Urinary bladder (tissue), 4 donors: ENCODE results near the gene TBL1XR1. TPM values are rescaled to one million over a fixed set of nuclear protein-coding genes. Genes with fewer than 3 reads are reported as not detected.
A peak's percentile ranks its signal among the peaks of the same experiment; 100 is the strongest.

ENCODE experiments used
- DNase-seq: peaks from one replicate; pipeline ENCODE4 v3.0.0-alpha.2; 2015; ENCODE audit errors: extremely low spot score
- H3K27ac ChIP-seq: one replicate; pipeline ENCODE4 v1.5.1; 2013; ENCODE audit warnings: low read depth, mild to moderate bottlenecking, moderate library complexity
- H3K36me3 ChIP-seq: one replicate; pipeline ENCODE4 v1.6.1; 2013; ENCODE audit warnings: mild to moderate bottlenecking, moderate library complexity; ENCODE audit not compliant: insufficient read depth
- H3K4me1 ChIP-seq: one replicate; pipeline ENCODE4 v1.6.1; 2013; ENCODE audit warnings: mild to moderate bottlenecking, moderate library complexity; ENCODE audit not compliant: insufficient read depth
- H3K4me3 ChIP-seq: one replicate; pipeline ENCODE4 v1.5.1; 2013; ENCODE audit warnings: low read depth, low read length
- WGBS: extraction: QIAGEN DNeasy Blood & Tissue Kit; methylation state at CpG from one replicate; pipeline ENCODE4 v1.1.7; 2013; 5-methylcytosine and 5-hydroxymethylcytosine counted together
- polyA plus RNA-seq: library from polyadenylated mRNA; stranded (reverse); fragments of 200-250 nt; gene quantifications from one replicate; pipeline ENCODE4 v1.2.3, GENCODE V29; 2013
- total RNA-seq: library from RNA; depleted of rRNA; stranded (reverse); fragments of >200 nt; gene quantifications from one replicate; pipeline ENCODE4 v1.2.3, GENCODE V29; 2014
- donor health status: healthy with polysubstance abuse.
- donor health status: healthy.

Gene TBL1XR1
- total and polyA plus RNA-seq, 2 donors, result 21.7 to 252 TPM

GRCh38 chr3:177061369-177061768, 135.9 kb downstream of the TBL1XR1 start:
- 70% methylated on average over 4 of the region's 4 CpGs for WGBS
- Histone ChIP-seq H3K27ac (no peak overlapping the region), H3K4me1 (no peaks in the 10 kb centered on the region), H3K4me3 (no peak overlapping the region), H3K36me3 (no peaks in the 10 kb centered on the region)
- DNase-seq, result no peak

- DNase-seq, result no peak
- H3K36me3 ChIP-seq, result no peaks in the 10 kb centered on the region
- H3K27ac ChIP-seq, result no peak overlapping the region
- no peaks in the 10 kb centered on the region for H3K4me1 ChIP-seq
- H3K4me3 ChIP-seq, result no peak overlapping the region
- WGBS, result 91% methylated on average over 1 of the region's 1 CpG
Measured at GRCh38 chr3:177060492-177060891, 136.8 kb downstream of the TBL1XR1 start.

DNA sequence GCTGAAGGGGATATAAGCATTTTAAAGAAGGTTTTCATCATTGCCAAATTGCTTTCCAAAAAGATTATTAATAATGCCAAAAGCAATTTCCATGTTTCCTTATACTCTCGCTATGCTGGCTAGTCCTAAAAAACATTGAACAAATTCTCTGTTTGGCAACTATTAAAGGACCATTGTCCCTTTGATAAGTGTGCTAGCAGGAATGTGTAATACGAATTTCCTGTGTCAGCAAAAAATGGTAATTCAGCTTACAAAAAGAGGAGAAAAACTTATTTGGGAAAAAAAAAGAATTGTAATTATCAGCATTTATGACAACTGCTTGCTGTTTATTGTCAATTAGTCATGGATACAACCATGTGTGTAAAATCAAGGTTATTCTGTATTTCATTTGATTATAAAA, 138.6 kb downstream of the TBL1XR1 start:
- 80% methylated on average over 2 of the region's 2 CpGs for WGBS
- no peak for DNase-seq
- Histone ChIP-seq H3K4me3 (no peak overlapping the region), H3K27ac (no peak overlapping the region), H3K36me3 (no peaks in the 10 kb centered on the region), H3K4me1 (no peaks in the 10 kb centered on the region)

GRCh38 chr3:177057768-177058167, 139.5 kb downstream of the TBL1XR1 start:
- H3K36me3 ChIP-seq, result no peaks in the 10 kb centered on the region
- WGBS, result 88% methylated on average over 4 of the region's 4 CpGs
- no peak for DNase-seq
- no peak overlapping the region for H3K27ac ChIP-seq
- no peaks in the 10 kb centered on the region for H3K4me1 ChIP-seq
- no peak overlapping the region for H3K4me3 ChIP-seq

DNA sequence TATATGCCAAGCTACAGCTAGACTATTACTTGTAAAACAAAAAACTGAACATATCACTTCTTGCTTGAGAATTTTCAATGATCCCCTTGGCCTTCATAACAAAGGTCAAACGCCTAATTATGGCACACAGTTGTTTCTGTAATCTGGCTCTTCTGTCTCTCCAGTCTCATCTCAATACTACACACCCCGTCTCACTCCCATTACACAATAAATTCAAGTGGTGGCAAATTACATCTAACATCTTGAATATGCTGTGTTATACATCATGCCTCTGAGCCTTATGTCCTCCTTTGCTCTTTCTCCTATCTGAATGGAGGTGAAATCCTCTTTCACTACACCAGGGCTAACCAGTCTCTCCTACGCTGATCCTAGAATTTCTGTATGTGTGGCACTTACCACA, 140.4 kb downstream of the TBL1XR1 start:
- Histone ChIP-seq H3K27ac (no peak overlapping the region), H3K36me3 (no peaks in the 10 kb centered on the region), H3K4me3 (no peak overlapping the region), H3K4me1 (no peaks in the 10 kb centered on the region)
- no peak for DNase-seq
- 95% methylated on average over 3 of the region's 3 CpGs for WGBS

DNA sequence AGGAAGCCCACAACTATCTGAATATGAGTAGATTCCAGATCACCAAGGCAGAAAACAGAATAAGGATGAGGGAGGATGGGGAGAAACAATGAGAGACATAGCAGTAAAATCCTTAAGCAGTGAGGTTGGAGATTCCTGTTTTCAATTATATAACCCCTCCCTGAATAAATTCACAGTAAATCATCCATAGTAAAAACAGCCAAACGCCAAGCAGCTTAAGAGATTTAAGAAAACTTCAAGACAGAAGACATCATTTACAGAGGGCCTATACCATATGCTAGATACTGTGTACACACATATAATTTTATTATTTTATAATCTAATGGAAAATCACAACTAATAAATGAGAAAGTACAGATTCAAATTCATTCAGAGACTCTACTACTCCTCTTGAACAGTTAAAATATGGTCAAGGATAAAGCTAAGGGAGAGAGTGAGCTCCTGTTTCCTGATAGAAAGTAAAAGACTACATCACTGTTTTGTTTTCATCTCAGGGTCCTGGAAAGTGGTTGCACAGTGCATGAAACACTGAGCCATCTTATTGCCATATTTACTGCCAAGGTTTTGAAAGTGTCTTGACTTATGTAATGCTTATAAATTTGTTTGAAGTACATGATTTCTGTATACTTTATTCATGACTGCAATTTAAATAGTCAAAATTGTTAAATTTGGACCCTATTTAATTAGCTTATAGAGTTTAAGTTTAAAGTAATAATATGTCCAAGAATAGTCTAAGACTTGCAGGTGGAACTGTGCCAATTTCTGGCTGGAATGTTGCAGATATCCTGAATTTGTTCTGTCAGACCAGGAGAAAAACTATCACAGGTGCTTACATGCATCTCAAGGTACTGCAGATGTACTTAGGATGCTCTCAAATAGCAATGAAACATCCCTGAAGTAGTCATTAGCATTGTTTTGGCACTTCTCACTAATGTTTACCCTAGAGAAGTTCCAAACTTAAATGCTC, 141.4 kb downstream of the TBL1XR1 start:
- no peaks in the 10 kb centered on the region for H3K36me3 ChIP-seq
- DNase-seq, result no peak
- no peak overlapping the region for H3K4me3 ChIP-seq
- WGBS, result 31% methylated on average over 1 of the region's 1 CpG
- H3K27ac ChIP-seq, result no peak overlapping the region
- no peaks in the 10 kb centered on the region for H3K4me1 ChIP-seq

GRCh38 chr3:177053107-177053506, 144.2 kb downstream of the TBL1XR1 start:
- H3K4me1 ChIP-seq, result no peaks in the 10 kb centered on the region
- no peak overlapping the region for H3K4me3 ChIP-seq
- 87% methylated on average over 2 of the region's 2 CpGs for WGBS
- H3K36me3 ChIP-seq, result peaks cover 4% of the 10 kb centered on the region
- H3K27ac ChIP-seq, result no peak overlapping the region
- no peak for DNase-seq

- Histone ChIP-seq H3K4me1 (no peaks in the 10 kb centered on the region), H3K27ac (no peak overlapping the region), H3K36me3 (peaks cover 8% of the 10 kb centered on the region), H3K4me3 (no peak overlapping the region)
- DNase-seq, result no peak
- 58% methylated on average over 4 of the region's 4 CpGs for WGBS
Measured at GRCh38 chr3:177051411-177051810, 145.9 kb downstream of the TBL1XR1 start.

DNA sequence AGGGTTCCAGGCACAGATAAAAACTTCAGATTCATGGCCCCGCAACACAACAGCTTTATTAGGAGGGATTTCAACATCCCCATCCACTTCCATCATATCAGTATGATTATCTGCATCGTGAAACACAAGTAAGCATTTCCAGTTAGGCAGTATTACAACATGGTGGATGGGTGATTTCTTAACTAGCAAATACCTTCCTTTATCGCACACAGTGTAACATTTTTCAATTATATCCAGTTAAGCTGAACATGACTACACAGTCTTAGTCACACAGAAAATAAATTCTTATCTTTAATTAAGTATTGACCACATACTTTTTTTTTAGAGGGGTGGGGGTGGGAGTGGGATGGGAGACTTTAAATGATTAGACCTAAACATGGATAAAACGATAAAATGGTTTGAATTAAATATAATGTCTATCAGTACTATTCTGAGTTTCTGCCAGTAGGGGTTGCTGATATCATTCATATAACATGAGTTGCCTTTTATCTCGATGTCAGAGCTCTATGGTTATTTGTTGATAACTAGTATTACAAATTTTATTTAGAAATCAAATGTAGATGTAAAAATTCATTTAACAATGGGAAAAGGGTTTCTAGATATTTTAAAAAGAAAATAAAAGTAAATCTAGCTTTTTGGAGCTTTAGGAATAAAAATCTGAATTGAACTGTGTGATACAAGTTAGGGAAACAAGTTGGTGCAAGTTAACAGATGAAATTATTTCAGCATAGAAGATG, 146.6 kb downstream of the TBL1XR1 start:
- 43% methylated on average over 5 of the region's 5 CpGs for WGBS
- H3K4me1 ChIP-seq, result no peaks in the 10 kb centered on the region

GRCh38 chr3:177045767-177046166, 151.5 kb downstream of the TBL1XR1 start:
- 88% methylated on average over 2 of the region's 2 CpGs for WGBS
- no peak for DNase-seq
- no peak overlapping the region for H3K4me3 ChIP-seq
- peaks cover 8% of the 10 kb centered on the region for H3K36me3 ChIP-seq
- H3K27ac ChIP-seq, result no peak overlapping the region
- H3K4me1 ChIP-seq, result no peaks in the 10 kb centered on the region

More for the DNA sequence above, 146.6 kb downstream of the TBL1XR1 start:
- Histone ChIP-seq H3K27ac (no peak overlapping the region), H3K4me3 (no peak overlapping the region), H3K36me3 (peaks cover 8% of the 10 kb centered on the region)
- DNase-seq, result peak; percentile 31

DNA sequence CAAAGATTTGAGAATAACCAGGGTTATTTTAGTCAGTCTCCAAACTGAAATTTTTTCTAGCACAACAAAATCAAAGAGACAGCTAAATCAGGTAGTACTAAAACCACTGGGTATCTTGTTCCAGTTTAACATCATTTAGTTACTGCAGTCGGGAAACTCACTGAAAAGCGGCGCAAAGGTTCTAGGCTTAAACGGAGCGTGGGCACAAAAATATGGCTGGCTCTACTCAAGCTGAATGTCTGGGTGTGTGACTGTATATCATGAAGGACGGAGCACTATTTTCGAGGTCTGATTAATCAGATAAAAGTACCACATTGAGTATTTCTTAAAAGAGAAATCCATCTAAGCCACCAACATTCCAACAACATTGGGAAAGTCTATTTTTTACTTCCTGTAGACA, 152.1 kb downstream of the TBL1XR1 start:
- H3K27ac ChIP-seq, result no peak overlapping the region
- H3K4me1 ChIP-seq, result no peaks in the 10 kb centered on the region
- no peak overlapping the region for H3K4me3 ChIP-seq
- peaks cover 8% of the 10 kb centered on the region for H3K36me3 ChIP-seq
- WGBS, result 95% methylated on average over 7 of the region's 7 CpGs
- no peak for DNase-seq

- H3K27ac ChIP-seq, result no peak overlapping the region
- no peak for DNase-seq
- WGBS, result 84% methylated on average over 8 of the region's 8 CpGs
- H3K4me3 ChIP-seq, result no peak overlapping the region
- H3K4me1 ChIP-seq, result no peaks in the 10 kb centered on the region
- H3K36me3 ChIP-seq, result peaks cover 3% of the 10 kb centered on the region
Measured at GRCh38 chr3:177041730-177042551, 155.3 kb downstream of the TBL1XR1 start.

DNA sequence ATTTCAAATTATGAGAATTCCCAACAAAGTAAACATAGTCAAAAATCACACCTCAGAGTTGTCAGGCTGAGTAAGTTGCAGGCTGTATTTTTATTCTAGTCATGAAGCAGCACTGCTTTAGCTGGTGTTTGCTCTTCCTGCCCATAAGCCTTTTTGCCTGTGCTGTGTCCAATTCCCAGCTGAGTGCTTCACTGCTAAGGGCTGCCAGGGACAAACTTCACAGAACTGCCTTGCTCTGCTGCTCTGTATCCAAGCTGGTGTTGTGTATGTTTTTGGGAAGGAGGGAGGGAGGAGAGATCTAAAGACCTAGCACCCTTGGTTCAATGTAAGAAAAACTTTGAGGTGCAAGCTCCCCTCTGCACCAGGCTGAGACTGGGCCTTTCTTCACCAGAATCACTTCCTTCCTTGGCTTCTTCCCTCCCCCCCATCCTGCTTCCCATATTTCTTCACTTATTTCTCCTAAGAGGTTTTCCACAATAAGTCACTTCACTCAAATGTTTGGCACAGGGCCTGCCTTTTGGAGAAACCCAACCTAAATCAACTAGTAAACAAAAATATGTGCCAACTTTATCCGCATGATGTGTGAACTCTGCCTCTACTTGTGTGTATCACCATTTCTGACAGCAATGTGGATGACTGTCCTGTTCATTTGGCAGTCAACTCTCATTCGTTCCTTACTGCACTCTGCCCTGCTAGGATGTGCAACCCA, 156.1 kb downstream of the TBL1XR1 start:
- DNase-seq, result no peak
- Histone ChIP-seq H3K4me1 (no peaks in the 10 kb centered on the region), H3K27ac (no peak overlapping the region), H3K4me3 (no peak overlapping the region), H3K36me3 (peaks cover 5% of the 10 kb centered on the region)
- 54% methylated on average over 2 of the region's 2 CpGs for WGBS
